IMR-90 (cell line): Measurements from ENCODE around the gene ADAMTS12. TPM values are rescaled to one million over a fixed set of nuclear protein-coding genes. Genes with fewer than 3 reads are reported as not detected.

Experiments used
- ATAC-seq: fragments of 200-7000 bp; cut with Tn5 transposase; 2 replicates; pipeline ENCODE4 v1.9.1; 2020; ENCODE audit warnings: low read depth, mild to moderate bottlenecking, moderate library complexity
- BruUV-seq: library from RNA; stranded (reverse); fragments of 400-500 nt; replicated peaks from 2 replicates; lab custom pipeline; 2021; lab: Mats Ljungman, UMichigan
- CTCF ChIA-PET: fragments of 300-600 bp; formaldehyde crosslinking; extraction: SDS; loops from one replicate; lab custom pipeline; 2021; ENCODE audit warnings: antibody characterized with exemption; lab: Yijun Ruan, JAX
- POLR2A ChIA-PET: fragments of 300-600 bp; sonication (Branson Sonifier 250); formaldehyde crosslinking; loops from one replicate; lab custom pipeline; 2022; ENCODE audit warnings: antibody characterized with exemption; ENCODE audit not compliant: unreplicated experiment; lab: Charles Lee
- DNase-seq: peaks from one replicate; pipeline ENCODE4 v3.0.0; 2013
- H2AFZ ChIP-seq: replicated peaks from 2 replicates; pipeline ENCODE3; 2013; ENCODE audit warnings: low read length, mild to moderate bottlenecking; ENCODE audit not compliant: poor library complexity
- H2AK5ac ChIP-seq: 2 replicates; pipeline ENCODE4 v1.6.1; 2013; ENCODE audit warnings: low read depth, low read length, inconsistent platforms
- H2AK9ac ChIP-seq: replicated peaks from 2 replicates; pipeline ENCODE3; 2013; ENCODE audit warnings: mild to moderate bottlenecking, low read depth, low read length, moderate library complexity; ENCODE audit not compliant: poor library complexity
- H2BK120ac ChIP-seq: 2 replicates; pipeline ENCODE4 v1.6.1; 2013; ENCODE audit warnings: low read depth, low read length, inconsistent platforms
- H2BK15ac ChIP-seq: 3 replicates; pipeline ENCODE4 v1.6.1; 2013; ENCODE audit warnings: low read depth, low read length, inconsistent platforms
- H2BK20ac ChIP-seq: 2 replicates; pipeline ENCODE4 v1.6.1; 2013; ENCODE audit warnings: low read depth, mild to moderate bottlenecking, inconsistent platforms, low read length, moderate library complexity
- H2BK5ac ChIP-seq: 2 replicates; pipeline ENCODE4 v1.6.1; 2013; ENCODE audit warnings: mild to moderate bottlenecking, low read depth, low read length, inconsistent platforms; ENCODE audit not compliant: poor library complexity, severe bottlenecking
- H3K14ac ChIP-seq: replicated peaks from 2 replicates; pipeline ENCODE4 v1.6.1; 2013; ENCODE audit warnings: low read depth, low read length, inconsistent platforms
- H3K18ac ChIP-seq: 2 replicates; pipeline ENCODE4 v1.6.1; 2013; ENCODE audit warnings: low read depth, low read length, control low read depth
- H3K23ac ChIP-seq: 2 replicates; pipeline ENCODE4 v1.6.1; 2013; ENCODE audit warnings: low read depth, low read length, inconsistent platforms
- H3K27ac ChIP-seq: 2 replicates; pipeline ENCODE4 v1.5.1; 2013; ENCODE audit warnings: mild to moderate bottlenecking, control low read depth, low read length; ENCODE audit not compliant: insufficient read depth
- H3K27me3 ChIP-seq: 2 replicates; pipeline ENCODE4 v1.6.1; 2013; ENCODE audit warnings: low read length; ENCODE audit not compliant: control insufficient read depth, insufficient read depth
- H3K36me3 ChIP-seq: 2 replicates; pipeline ENCODE4 v1.6.1; 2013; ENCODE audit warnings: low read length, mixed read lengths; ENCODE audit not compliant: control insufficient read depth, insufficient read depth
- H3K4ac ChIP-seq: 2 replicates; pipeline ENCODE4 v1.6.1; 2013; ENCODE audit warnings: low read depth, low read length, inconsistent platforms
- H3K4me1 ChIP-seq: 2 replicates; pipeline ENCODE4 v1.6.1; 2013; ENCODE audit warnings: low read length, mixed read lengths; ENCODE audit not compliant: control insufficient read depth, insufficient read depth
- H3K4me2 ChIP-seq: 2 replicates; pipeline ENCODE4 v1.6.1; 2013; ENCODE audit warnings: low read depth, mild to moderate bottlenecking, control low read depth, low read length, moderate library complexity
- H3K4me3 ChIP-seq: 2 replicates; pipeline ENCODE4 v1.5.1; 2013; ENCODE audit warnings: low read depth, mild to moderate bottlenecking, control low read depth, low read length, moderate library complexity; ENCODE audit not compliant: insufficient read depth
- H3K56ac ChIP-seq: 2 replicates; pipeline ENCODE4 v1.6.1; 2013; ENCODE audit warnings: low read length, inconsistent platforms; ENCODE audit not compliant: insufficient read depth; ENCODE audit errors: extremely low read depth
- H3K79me1 ChIP-seq, 2 experiments: 2 replicates each; pipeline ENCODE4 v1.6.1; 2013; ENCODE audit warnings: low read length in 2 of 2, inconsistent platforms in 1 of 2, low read depth in 1 of 2
- H3K9ac ChIP-seq: 2 replicates; pipeline ENCODE4 v1.6.1; 2013; ENCODE audit warnings: low read depth, low read length, control low read depth
- H3K9me1 ChIP-seq: 2 replicates; pipeline ENCODE4 v1.6.1; 2013; ENCODE audit warnings: low read length, inconsistent platforms; ENCODE audit not compliant: insufficient read depth
- H3K9me3 ChIP-seq: 2 replicates; pipeline ENCODE4 v1.6.1; 2013; ENCODE audit warnings: low read length; ENCODE audit not compliant: control insufficient read depth, insufficient read depth
- H4K20me1 ChIP-seq: 2 replicates; pipeline ENCODE4 v1.6.1; 2013; ENCODE audit warnings: low read length, inconsistent platforms; ENCODE audit not compliant: insufficient read depth
- H4K5ac ChIP-seq: 2 replicates; pipeline ENCODE4 v1.6.1; 2013; ENCODE audit warnings: mild to moderate bottlenecking, low read depth, low read length, control low read depth
- H4K8ac ChIP-seq, 2 experiments: 2 replicates each; pipeline ENCODE4 v1.6.1; 2013; ENCODE audit warnings: low read depth in 2 of 2, low read length in 2 of 2, control low read depth in 1 of 2, inconsistent platforms in 1 of 2
- H4K91ac ChIP-seq: 2 replicates; pipeline ENCODE4 v1.6.1; 2013; ENCODE audit warnings: low read depth, low read length, inconsistent platforms; ENCODE audit not compliant: insufficient read depth
- CEBPB ChIP-seq: IDR thresholded peaks from 2 replicates; pipeline ENCODE4 v1.6.1; 2012; ENCODE audit warnings: low read depth, low read length, improper control_type of control experiment
- ELK1 ChIP-seq: fragments of 150-350 bp; IDR thresholded peaks from 2 replicates; pipeline ENCODE4 v1.6.1; 2016; ENCODE audit warnings: low read depth, mild to moderate bottlenecking, low read length, moderate library complexity, borderline replicate concordance
- MXI1 ChIP-seq: IDR thresholded peaks from 2 replicates; pipeline ENCODE4 v1.6.1; 2012; ENCODE audit warnings: low read depth, mild to moderate bottlenecking, low read length, moderate library complexity, borderline replicate concordance
- POLR2A ChIP-seq: IDR thresholded peaks from 2 replicates; pipeline ENCODE4 v1.6.1; 2012; ENCODE audit warnings: mild to moderate bottlenecking, low read depth, low read length
- USF2 ChIP-seq: fragments of 150-350 bp; IDR thresholded peaks from 2 replicates; pipeline ENCODE4 v1.6.1; 2017; ENCODE audit warnings: mild to moderate bottlenecking, antibody characterized with exemption, low read length, low read depth
- WGBS, 2 experiments: methylation state at CpG; one replicate each; pipeline versions ENCODE4 v1.1.5 to v1.1.7; 2013; ENCODE audit warnings: missing lambda C conversion rate in 2 of 2; ENCODE audit not compliant: insufficient read length in 1 of 2; ENCODE audit errors: extremely low coverage in 2 of 2; 5-methylcytosine and 5-hydroxymethylcytosine counted together
- dilution Hi-C: fragments of 300-500 bp; cut with HindIII; formaldehyde crosslinking; loops from one replicate; pipeline ENCODE4 v1.14.3; 2018; ENCODE audit warnings: low sequenced_read_pairs; ENCODE audit not compliant: unreplicated experiment
- in situ Hi-C: fragments of 300-500 bp; cut with MboI; formaldehyde crosslinking; loops from 3 replicates; pipeline ENCODE4 v1.14.3; 2019; ENCODE audit warnings: low sequenced_read_pairs, inconsistent platforms, mixed read lengths
- intact Hi-C: fragments of 100-400 bp; cut with micrococcal nuclease; formaldehyde crosslinking; loops from 2 replicates; pipeline ENCODE4 v1.10.0; 2022
- polyA plus RNA-seq, 3 experiments: library from polyadenylated mRNA; depleted of rRNA; stranded (reverse); fragments of >200 nt; gene quantifications; 2 replicates each; pipeline ENCODE4 v1.2.3, GENCODE V29; 2012; ENCODE audit warnings: low replicate concordance in 1 of 3
- total RNA-seq: library from RNA; depleted of rRNA; stranded (reverse); fragments of >200 nt; gene quantifications from 2 replicates; pipeline ENCODE4 v1.2.3, GENCODE V29; 2012

ADAMTS12 gene
- total and polyA plus RNA-seq, 2 of the 4 experiments (the other 2 are of a cell fraction): 27.3 to 51.3 TPM

- no TSS peak for BruUV-seq
- no peak overlapping the region for H4K8ac ChIP-seq
- dilution Hi-C loops: no loop called here
Observed at GRCh38 chr5:33742181-33742580, 149.6 kb downstream of the ADAMTS12 start.

More at GRCh38 chr5:33742181-33742580, 149.6 kb downstream of the ADAMTS12 start:
- Histone ChIP-seq H3K56ac (no peak overlapping the region), H3K4me1 (peaks cover 3% of the 10 kb centered on the region), H4K20me1 (no peaks in the 10 kb centered on the region), H3K27ac (no peak overlapping the region), H4K5ac (no peak overlapping the region), H2BK5ac (no peak overlapping the region), H3K14ac (no peak overlapping the region), H3K9me1 (peaks cover 8% of the 10 kb centered on the region), H3K4me3 (no peak overlapping the region), H2AK5ac (no peak overlapping the region), H3K9me3 (no peaks in the 10 kb centered on the region), H3K27me3 (no peaks in the 10 kb centered on the region), H2BK120ac (no peak overlapping the region), H3K9ac (no peak overlapping the region), H4K91ac (no peak overlapping the region), H3K23ac (no peak overlapping the region), H2BK20ac (no peak overlapping the region), H3K36me3 (no peaks in the 10 kb centered on the region), H2AK9ac (no peak overlapping the region), H2AFZ (no peak overlapping the region), H3K18ac (no peak overlapping the region), H2BK15ac (no peak overlapping the region), H3K4ac (no peak overlapping the region), H3K79me1 (peaks cover 0 to 25% of the 10 kb centered on the region in 2 experiments; a peak in 3 of 4 replicates), H3K4me2 (no peak overlapping the region)
- TF ChIP-seq MXI1 (no peak), ELK1 (no peak), POLR2A (no peak), CEBPB (no peak), USF2 (no peak)
- DNase-seq (no peak), ATAC-seq (no peak)
- intact Hi-C loops (no loop called here), in situ Hi-C loops (no loop called here)
- no CpG with 5 or more reads among the region's 2 CpGs for WGBS, 2 experiments
- CTCF ChIA-PET: no interaction called here
- POLR2A ChIA-PET: no interaction called here
